Measurements from ENCODE around the gene MAPK4. TPM values are rescaled to one million over a fixed set of nuclear protein-coding genes. Genes with fewer than 3 reads are reported as not detected.
"Not testable (repeated sequence)": the region's sequence is repeated elsewhere in the genome, so short reads cannot be mapped to it uniquely, and the experiment has no call there.

The MAPK4 gene
- polyA plus RNA-seq, 4 donors: 0.22 to 0.92 (median 0.76) TPM

GRCh38 chr18:50609171-50609570 is 49.3 kb downstream of the MAPK4 start:
- H3K4me1 ChIP-seq (ENCODE audit: control insufficient read depth in 3 of 3, insufficient read depth in 2 of 3, low read depth in 1 of 3, low read length in 2 of 3); DNase-seq; H3K9me3 ChIP-seq (ENCODE audit: control insufficient read depth in 2 of 2, insufficient read depth in 1 of 2, low read depth in 1 of 2, low read length in 1 of 2); H3K36me3 ChIP-seq (ENCODE audit: control insufficient read depth in 3 of 3, insufficient read depth in 2 of 3, low read depth in 1 of 3, low read length in 3 of 3); H3K27ac ChIP-seq (ENCODE audit: low read depth in 1 of 3, low read length in 2 of 3); FAIRE-seq; H3K27me3 ChIP-seq (ENCODE audit: control insufficient read depth in 3 of 3, insufficient read depth in 3 of 3, low read length in 3 of 3); H3K4me3 ChIP-seq (ENCODE audit: low read depth in 1 of 3, low read length in 3 of 3): not testable (repeated sequence)
- 93 to 95% (median 94%) methylated on average over 19 to 26 of the region's 26 CpGs for WGBS, 3 donors

DNA sequence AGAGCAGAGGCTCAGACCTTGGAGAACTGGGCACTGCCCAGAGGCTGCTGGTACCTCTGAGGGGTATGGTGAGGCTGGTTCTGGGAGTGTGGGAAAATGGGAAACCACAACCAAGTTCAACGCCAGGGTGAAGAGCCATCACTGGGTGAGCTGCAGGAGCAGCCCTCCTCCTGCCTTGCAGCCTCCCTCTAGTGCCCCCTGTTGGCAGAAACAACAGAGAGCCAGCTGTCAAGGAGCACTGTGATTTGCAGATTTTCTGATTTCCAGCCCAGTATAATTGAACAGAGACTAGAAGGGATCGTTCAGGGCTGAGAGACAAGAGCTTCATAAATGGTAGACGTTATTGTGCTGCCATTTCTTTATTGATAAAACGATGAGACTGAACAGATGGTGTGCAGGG is 50.5 kb downstream of the MAPK4 start:
- FAIRE-seq: no peak
- no peak overlapping the region for H3K4me3 ChIP-seq (ENCODE audit: low read depth in 1 of 3, low read length in 3 of 3)
- H3K27me3 ChIP-seq (ENCODE audit: control insufficient read depth in 3 of 3, insufficient read depth in 3 of 3, low read length in 3 of 3): peaks cover 0 to 1% (median 0%) of the 10 kb centered on the region in 3 donors
- no peak for DNase-seq
- no peaks in the 10 kb centered on the region for H3K36me3 ChIP-seq (ENCODE audit: control insufficient read depth in 3 of 3, insufficient read depth in 2 of 3, low read depth in 1 of 3, low read length in 3 of 3)
- H3K27ac ChIP-seq (ENCODE audit: low read depth in 1 of 3, low read length in 2 of 3): no peak overlapping the region
- 84 to 88% (median 86%) methylated on average over 4 of the region's 4 CpGs for WGBS, 3 donors
- H3K4me1 ChIP-seq (ENCODE audit: control insufficient read depth in 3 of 3, insufficient read depth in 2 of 3, low read depth in 1 of 3, low read length in 2 of 3): no peaks in the 10 kb centered on the region
- peaks cover 0 to 4% of the 10 kb centered on the region in 2 donors for H3K9me3 ChIP-seq (ENCODE audit: control insufficient read depth in 2 of 2, insufficient read depth in 1 of 2, low read depth in 1 of 2, low read length in 1 of 2)

DNA sequence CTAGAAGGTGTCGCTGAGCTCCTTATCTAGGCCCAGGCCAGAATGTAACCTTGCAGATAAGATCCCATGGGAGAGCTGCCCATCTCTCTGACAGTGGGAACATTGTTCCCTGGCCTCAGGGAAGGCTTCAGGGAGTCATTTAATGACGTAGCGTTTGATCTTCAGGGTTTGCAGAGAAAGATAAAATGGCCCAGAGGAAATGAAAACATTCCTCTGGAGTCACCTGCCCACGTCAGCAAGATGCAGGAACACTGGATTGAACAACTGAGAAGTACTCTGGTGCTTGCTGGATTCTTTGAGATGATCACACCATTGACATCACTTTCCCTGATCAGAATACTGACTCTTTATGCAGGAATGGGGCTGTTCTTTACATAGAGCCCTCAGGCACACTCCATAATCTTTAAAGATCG is 51.6 kb downstream of the MAPK4 start:
- Histone ChIP-seq H3K4me1 (ENCODE audit: control insufficient read depth in 3 of 3, insufficient read depth in 2 of 3, low read depth in 1 of 3, low read length in 2 of 3) (no peaks in the 10 kb centered on the region), H3K27me3 (ENCODE audit: control insufficient read depth in 3 of 3, insufficient read depth in 3 of 3, low read length in 3 of 3) (peaks cover 0 to 1% (median 0%) of the 10 kb centered on the region in 3 donors), H3K27ac (ENCODE audit: low read depth in 1 of 3, low read length in 2 of 3) (no peak overlapping the region), H3K9me3 (ENCODE audit: control insufficient read depth in 2 of 2, insufficient read depth in 1 of 2, low read depth in 1 of 2, low read length in 1 of 2) (peaks cover 0 to 4% of the 10 kb centered on the region in 2 donors), H3K4me3 (ENCODE audit: low read depth in 1 of 3, low read length in 3 of 3) (no peak overlapping the region), H3K36me3 (ENCODE audit: control insufficient read depth in 3 of 3, insufficient read depth in 2 of 3, low read depth in 1 of 3, low read length in 3 of 3) (no peaks in the 10 kb centered on the region)
- 20 to 47% (median 22%) methylated on average over 5 of the region's 5 CpGs for WGBS, 3 donors
- DNase-seq: peak in 1 of 2 donors; percentile 15
- FAIRE-seq: no peak

GRCh38 chr18:50614838-50615237 is 55.0 kb downstream of the MAPK4 start:
- no peak for DNase-seq
- no peak for FAIRE-seq
- 76 to 89% (median 86%) methylated on average over 5 of the region's 5 CpGs for WGBS, 3 donors
- Histone ChIP-seq H3K4me3 (ENCODE audit: low read depth in 1 of 3, low read length in 3 of 3) (no peak overlapping the region), H3K27me3 (ENCODE audit: control insufficient read depth in 3 of 3, insufficient read depth in 3 of 3, low read length in 3 of 3) (peaks cover 0 to 1% (median 0%) of the 10 kb centered on the region in 3 donors), H3K36me3 (ENCODE audit: control insufficient read depth in 3 of 3, insufficient read depth in 2 of 3, low read depth in 1 of 3, low read length in 3 of 3) (no peaks in the 10 kb centered on the region), H3K9me3 (ENCODE audit: control insufficient read depth in 2 of 2, insufficient read depth in 1 of 2, low read depth in 1 of 2, low read length in 1 of 2) (peaks cover 0 to 4% of the 10 kb centered on the region in 2 donors), H3K4me1 (ENCODE audit: control insufficient read depth in 3 of 3, insufficient read depth in 2 of 3, low read depth in 1 of 3, low read length in 2 of 3) (no peaks in the 10 kb centered on the region), H3K27ac (ENCODE audit: low read depth in 1 of 3, low read length in 2 of 3) (no peak overlapping the region)

DNA sequence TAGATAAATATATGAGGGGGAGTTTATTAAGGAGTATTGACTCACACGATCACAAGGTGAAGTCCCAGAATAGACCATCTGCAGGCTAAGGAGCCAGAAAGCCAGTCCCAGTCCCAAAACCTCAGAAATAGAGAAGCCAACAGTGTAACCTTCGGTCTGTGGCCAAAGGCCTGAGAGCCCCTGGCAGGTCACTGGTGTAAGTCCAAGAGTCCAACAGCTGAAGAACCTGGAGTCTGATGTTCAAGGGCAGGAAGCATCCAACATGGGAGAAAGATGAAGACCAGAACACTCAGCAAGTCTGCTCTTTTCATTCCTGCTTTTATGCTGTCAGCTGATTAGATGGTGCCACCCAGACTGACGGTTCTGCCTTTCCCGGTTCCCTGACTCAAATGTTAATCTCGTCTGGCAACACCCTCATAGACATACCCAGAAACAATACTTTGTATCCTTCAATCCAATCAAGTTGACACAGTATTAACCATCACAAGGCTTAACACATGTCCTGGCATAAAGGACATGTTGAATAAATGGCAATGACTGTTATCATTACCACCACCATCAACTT is 56.7 kb downstream of the MAPK4 start:
- FAIRE-seq (no peak), DNase-seq (no peak)
- H3K36me3 ChIP-seq (ENCODE audit: control insufficient read depth in 3 of 3, insufficient read depth in 2 of 3, low read depth in 1 of 3, low read length in 3 of 3): no peaks in the 10 kb centered on the region
- H3K4me3 ChIP-seq (ENCODE audit: low read depth in 1 of 3, low read length in 3 of 3): no peak overlapping the region
- 81 to 86% (median 82%) methylated on average over 5 of the region's 5 CpGs for WGBS, 3 donors
- H3K27me3 ChIP-seq (ENCODE audit: control insufficient read depth in 3 of 3, insufficient read depth in 3 of 3, low read length in 3 of 3): peaks cover 0 to 1% (median 0%) of the 10 kb centered on the region in 3 donors
- peaks cover 0 to 4% of the 10 kb centered on the region in 2 donors for H3K9me3 ChIP-seq (ENCODE audit: control insufficient read depth in 2 of 2, insufficient read depth in 1 of 2, low read depth in 1 of 2, low read length in 1 of 2)
- no peak overlapping the region for H3K27ac ChIP-seq (ENCODE audit: low read depth in 1 of 3, low read length in 2 of 3)
- H3K4me1 ChIP-seq (ENCODE audit: control insufficient read depth in 3 of 3, insufficient read depth in 2 of 3, low read depth in 1 of 3, low read length in 2 of 3): no peaks in the 10 kb centered on the region

DNA sequence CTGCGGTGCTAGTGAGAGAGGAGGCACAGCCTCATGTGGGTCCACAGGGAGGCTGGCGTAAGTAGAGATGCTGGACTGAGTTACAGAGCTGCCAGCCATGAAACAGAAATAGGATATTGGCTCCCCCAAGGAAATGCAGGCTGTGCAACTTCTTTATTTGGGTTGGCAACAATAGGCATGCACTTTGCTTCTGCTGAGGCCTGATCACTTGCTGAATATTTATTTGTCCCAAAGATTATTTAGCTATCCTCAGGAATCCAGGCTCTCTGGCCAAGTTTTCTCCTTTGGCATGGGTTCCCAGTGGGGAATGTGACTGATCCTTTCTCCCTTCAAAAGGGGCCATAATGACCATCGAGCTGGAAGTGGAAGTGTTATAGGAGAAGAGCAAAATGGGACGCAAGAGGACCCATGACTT is 60.0 kb downstream of the MAPK4 start:
- no peak overlapping the region for H3K4me3 ChIP-seq (ENCODE audit: low read depth in 1 of 3, low read length in 3 of 3)
- no peak overlapping the region for H3K27ac ChIP-seq (ENCODE audit: low read depth in 1 of 3, low read length in 2 of 3)
- no peaks in the 10 kb centered on the region for H3K27me3 ChIP-seq (ENCODE audit: control insufficient read depth in 3 of 3, insufficient read depth in 3 of 3, low read length in 3 of 3)
- WGBS, 3 donors: 72 to 86% (median 85%) methylated on average over 4 of the region's 4 CpGs
- no peaks in the 10 kb centered on the region for H3K9me3 ChIP-seq (ENCODE audit: control insufficient read depth in 2 of 2, insufficient read depth in 1 of 2, low read depth in 1 of 2, low read length in 1 of 2)
- no peaks in the 10 kb centered on the region for H3K4me1 ChIP-seq (ENCODE audit: control insufficient read depth in 3 of 3, insufficient read depth in 2 of 3, low read depth in 1 of 3, low read length in 2 of 3)
- no peaks in the 10 kb centered on the region for H3K36me3 ChIP-seq (ENCODE audit: control insufficient read depth in 3 of 3, insufficient read depth in 2 of 3, low read depth in 1 of 3, low read length in 3 of 3)
- DNase-seq (no peak), FAIRE-seq (no peak)

DNA sequence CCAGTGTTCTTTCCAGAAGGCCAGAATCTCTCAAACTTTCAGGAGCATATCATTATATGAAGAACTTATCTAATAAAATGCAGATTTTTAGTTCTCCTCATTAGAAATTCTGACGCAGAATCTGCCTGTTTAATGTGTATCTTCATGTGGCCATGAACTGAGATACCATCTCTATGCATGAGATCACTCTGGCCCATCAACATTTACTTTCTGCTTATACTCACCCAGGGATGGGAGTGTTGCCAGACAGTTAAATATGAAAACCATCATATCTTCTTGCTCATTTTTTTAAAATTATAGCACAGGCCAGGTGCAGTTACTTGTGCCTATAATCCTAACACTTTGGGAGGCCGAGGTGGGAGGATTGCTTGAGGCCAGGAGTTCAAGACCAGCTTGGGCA is 60.4 kb downstream of the MAPK4 start:
- DNase-seq (no peak), FAIRE-seq (no peak)
- Histone ChIP-seq H3K36me3 (ENCODE audit: control insufficient read depth in 3 of 3, insufficient read depth in 2 of 3, low read depth in 1 of 3, low read length in 3 of 3) (no peaks in the 10 kb centered on the region), H3K4me1 (ENCODE audit: control insufficient read depth in 3 of 3, insufficient read depth in 2 of 3, low read depth in 1 of 3, low read length in 2 of 3) (no peaks in the 10 kb centered on the region), H3K9me3 (ENCODE audit: control insufficient read depth in 2 of 2, insufficient read depth in 1 of 2, low read depth in 1 of 2, low read length in 1 of 2) (no peaks in the 10 kb centered on the region), H3K27me3 (ENCODE audit: control insufficient read depth in 3 of 3, insufficient read depth in 3 of 3, low read length in 3 of 3) (no peaks in the 10 kb centered on the region), H3K4me3 (ENCODE audit: low read depth in 1 of 3, low read length in 3 of 3) (no peak overlapping the region), H3K27ac (ENCODE audit: low read depth in 1 of 3, low read length in 2 of 3) (no peak overlapping the region)
- WGBS, 3 donors: 78 to 87% (median 86%) methylated on average over 2 of the region's 2 CpGs

- FAIRE-seq: no peak
- no peaks in the 10 kb centered on the region for H3K4me1 ChIP-seq (ENCODE audit: control insufficient read depth in 3 of 3, insufficient read depth in 2 of 3, low read depth in 1 of 3, low read length in 2 of 3)
- no peaks in the 10 kb centered on the region for H3K27me3 ChIP-seq (ENCODE audit: control insufficient read depth in 3 of 3, insufficient read depth in 3 of 3, low read length in 3 of 3)
- WGBS, 3 donors: 56 to 88% (median 81%) methylated on average over 2 of the region's 2 CpGs
- H3K4me3 ChIP-seq (ENCODE audit: low read depth in 1 of 3, low read length in 3 of 3): no peak overlapping the region
- H3K9me3 ChIP-seq (ENCODE audit: control insufficient read depth in 2 of 2, insufficient read depth in 1 of 2, low read depth in 1 of 2, low read length in 1 of 2): no peaks in the 10 kb centered on the region
- H3K27ac ChIP-seq (ENCODE audit: low read depth in 1 of 3, low read length in 2 of 3): no peak overlapping the region
- H3K36me3 ChIP-seq (ENCODE audit: control insufficient read depth in 3 of 3, insufficient read depth in 2 of 3, low read depth in 1 of 3, low read length in 3 of 3): no peaks in the 10 kb centered on the region
- DNase-seq: no peak
These were observed 61.5 kb downstream of the MAPK4 start for GRCh38 chr18:50621366-50621765.

- H3K4me1 ChIP-seq (ENCODE audit: control insufficient read depth in 3 of 3, insufficient read depth in 2 of 3, low read depth in 1 of 3, low read length in 2 of 3): no peaks in the 10 kb centered on the region
- H3K36me3 ChIP-seq (ENCODE audit: control insufficient read depth in 3 of 3, insufficient read depth in 2 of 3, low read depth in 1 of 3, low read length in 3 of 3): no peaks in the 10 kb centered on the region
- no peak overlapping the region for H3K27ac ChIP-seq (ENCODE audit: low read depth in 1 of 3, low read length in 2 of 3)
- no peak overlapping the region for H3K4me3 ChIP-seq (ENCODE audit: low read depth in 1 of 3, low read length in 3 of 3)
- WGBS, 3 donors: 80 to 85% (median 84%) methylated on average over 3 of the region's 3 CpGs
- FAIRE-seq (no peak), DNase-seq (no peak)
- H3K27me3 ChIP-seq (ENCODE audit: control insufficient read depth in 3 of 3, insufficient read depth in 3 of 3, low read length in 3 of 3): no peaks in the 10 kb centered on the region
- no peaks in the 10 kb centered on the region for H3K9me3 ChIP-seq (ENCODE audit: control insufficient read depth in 2 of 2, insufficient read depth in 1 of 2, low read depth in 1 of 2, low read length in 1 of 2)
These were observed 62.4 kb downstream of the MAPK4 start for GRCh38 chr18:50622320-50622719.

Measured in small intestine (tissue), 7 donors.